ENCODE data around the gene NACC2.

The NACC2 gene

DNA sequence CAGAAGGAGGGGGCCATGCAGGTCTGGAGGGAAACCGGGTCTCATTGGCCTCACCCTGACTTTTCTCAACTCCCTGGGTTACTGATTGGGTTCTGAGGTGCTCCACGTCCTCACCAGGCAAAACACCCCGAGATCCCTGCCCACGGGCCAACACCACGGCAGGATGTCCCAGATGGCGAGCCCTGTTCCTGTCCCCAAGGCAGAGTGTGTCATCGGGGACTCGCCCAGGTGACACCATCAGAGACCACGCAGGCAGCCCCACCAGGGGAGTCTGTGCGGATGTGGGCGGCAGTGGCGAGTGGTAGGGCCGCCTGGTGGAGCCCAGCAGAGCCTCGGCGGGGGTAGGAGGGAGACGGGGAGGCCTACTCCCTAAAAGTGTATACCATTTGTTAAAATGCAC, 74.9 kb downstream of the NACC2 start:
- ChIA-PET POLR2A (no interaction called here), CTCF (interaction anchor here (0.6 to 1.3 kb wide), 3 partner anchors 32 to 223 kb away, joined by 3 read pairs; no protein-coding TSS in a partner anchor)

DNA sequence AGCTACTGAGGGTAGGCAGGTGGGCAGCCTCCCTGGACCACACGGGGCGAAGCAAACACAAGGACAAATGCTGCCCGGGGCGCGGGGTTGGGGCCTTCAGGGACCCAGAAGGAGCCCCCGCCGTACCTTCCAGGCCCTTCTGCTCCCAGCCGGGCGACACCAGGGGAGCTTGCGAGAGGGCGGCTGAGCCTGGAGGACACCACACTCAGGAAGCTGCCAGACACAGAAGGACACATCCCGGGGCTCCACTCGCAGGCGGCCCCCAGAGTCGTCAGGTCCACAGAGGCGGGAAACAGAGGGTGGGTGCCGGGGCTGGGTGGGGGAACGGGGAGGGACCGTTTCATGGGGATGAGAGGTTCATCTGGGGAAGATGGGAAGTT, 75.4 kb downstream of the NACC2 start:
- POLR2A ChIA-PET = no interaction called here
- peaks cover 0 to 22% of the 10 kb centered on the region in 2 experiments; a peak in 1 of 3 replicates for H3K36me3 ChIP-seq (ENCODE audit: control insufficient read depth in 2 of 2, insufficient read depth in 1 of 2, low read length in 2 of 2)
- CTCF ChIA-PET = no interaction called here

More for the DNA sequence above, 74.9 kb downstream of the NACC2 start:
- Histone ChIP-seq H3K4me1 (ENCODE audit: control insufficient read depth, insufficient read depth, low read length) (no peaks in the 10 kb centered on the region), H3K27ac (ENCODE audit: extremely low read depth, low read depth, low read length) (no peak overlapping the region), H3K36me3 (ENCODE audit: control insufficient read depth in 2 of 2, insufficient read depth in 1 of 2, low read length in 2 of 2) (peaks cover 0 to 24% of the 10 kb centered on the region in 2 experiments; a peak in 1 of 3 replicates), H3K9me3 (ENCODE audit: control insufficient read depth, insufficient read depth, low read depth, low read length) (no peaks in the 10 kb centered on the region), H3K4me3 (ENCODE audit: low read depth, low read length) (no peak overlapping the region)
- no peak for TF ChIP-seq ZNF146 (tag by site-specific recombination; IDR thresholded peaks at IDR 0.05)

DNA sequence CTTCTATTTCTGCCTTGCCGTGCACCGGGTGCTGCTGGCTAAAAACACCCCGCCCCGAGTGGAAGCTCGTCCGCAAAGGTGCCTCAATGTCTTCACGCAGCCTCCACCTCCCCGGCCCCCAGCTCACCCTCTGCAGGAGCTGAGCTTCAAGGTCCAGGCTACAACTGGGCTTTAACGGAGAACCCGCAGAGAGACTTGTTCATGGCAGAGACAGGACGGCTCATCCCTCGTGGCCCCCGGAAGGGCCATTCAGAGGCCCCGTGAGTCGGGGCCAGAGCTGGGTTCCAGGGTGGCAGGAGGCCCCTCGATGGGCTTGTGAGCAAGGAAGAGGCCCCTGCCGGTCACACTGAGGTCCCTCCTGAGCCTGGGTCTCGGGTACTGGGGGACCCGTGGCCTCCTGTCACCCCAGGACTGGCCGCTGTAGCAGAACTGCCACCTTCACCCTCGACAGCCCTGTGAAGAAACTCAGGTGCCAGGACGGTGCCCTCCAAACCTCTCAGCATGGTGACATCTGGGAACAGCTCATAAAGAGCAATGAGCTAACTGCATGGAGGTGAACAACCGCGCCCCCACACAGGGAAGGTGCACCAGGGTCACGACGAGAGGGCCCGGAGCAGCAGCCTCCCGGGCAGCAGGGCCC, 75.9 kb downstream of the NACC2 start:
- Histone ChIP-seq H3K36me3 (ENCODE audit: control insufficient read depth in 2 of 2, insufficient read depth in 1 of 2, low read length in 2 of 2) (peaks cover 0 to 24% of the 10 kb centered on the region in 2 experiments; a peak in 1 of 3 replicates), H3K4me3 (ENCODE audit: low read depth, low read length) (no peak overlapping the region), H3K9me3 (ENCODE audit: control insufficient read depth, insufficient read depth, low read depth, low read length) (no peaks in the 10 kb centered on the region), H3K4me1 (ENCODE audit: control insufficient read depth, insufficient read depth, low read length) (no peaks in the 10 kb centered on the region), H3K27ac (ENCODE audit: extremely low read depth, low read depth, low read length) (no peak overlapping the region)
- ChIA-PET POLR2A (no interaction called here), CTCF (no interaction called here)
- no peak for TF ChIP-seq ZNF266 (tag by site-specific recombination; IDR thresholded peaks at IDR 0.05; ENCODE audit: low read depth)
- TF ChIP-seq ZNF571 (tag by site-specific recombination; IDR thresholded peaks at IDR 0.05) = no peak
- TF ChIP-seq SP7 (tag by site-specific recombination; IDR thresholded peaks at IDR 0.05) = no peak
- no peak for TF ChIP-seq ZNF114 (tag by site-specific recombination; IDR thresholded peaks at IDR 0.05)
- no peak for TF ChIP-seq ZNF549 (tag by site-specific recombination; IDR thresholded peaks at IDR 0.05)
- no peak for TF ChIP-seq ZNF529 (tag by site-specific recombination; IDR thresholded peaks at IDR 0.05; ENCODE audit: insufficient replicate concordance)
- TF ChIP-seq ZNF548 (tag by site-specific recombination; IDR thresholded peaks at IDR 0.05) = no peak
- TF ChIP-seq ZFP41 (tag by site-specific recombination; IDR thresholded peaks at IDR 0.05; ENCODE audit: borderline replicate concordance) = no peak
- no peak for TF ChIP-seq ZNF626 (tag by site-specific recombination; IDR thresholded peaks at IDR 0.05)
- no peak for TF ChIP-seq ZNF670 (tag by site-specific recombination; IDR thresholded peaks at IDR 0.05; ENCODE audit: low read depth)
- TF ChIP-seq ZEB2 (tag by site-specific recombination; IDR thresholded peaks at IDR 0.05) = no peak
- TF ChIP-seq, protein P1, sequence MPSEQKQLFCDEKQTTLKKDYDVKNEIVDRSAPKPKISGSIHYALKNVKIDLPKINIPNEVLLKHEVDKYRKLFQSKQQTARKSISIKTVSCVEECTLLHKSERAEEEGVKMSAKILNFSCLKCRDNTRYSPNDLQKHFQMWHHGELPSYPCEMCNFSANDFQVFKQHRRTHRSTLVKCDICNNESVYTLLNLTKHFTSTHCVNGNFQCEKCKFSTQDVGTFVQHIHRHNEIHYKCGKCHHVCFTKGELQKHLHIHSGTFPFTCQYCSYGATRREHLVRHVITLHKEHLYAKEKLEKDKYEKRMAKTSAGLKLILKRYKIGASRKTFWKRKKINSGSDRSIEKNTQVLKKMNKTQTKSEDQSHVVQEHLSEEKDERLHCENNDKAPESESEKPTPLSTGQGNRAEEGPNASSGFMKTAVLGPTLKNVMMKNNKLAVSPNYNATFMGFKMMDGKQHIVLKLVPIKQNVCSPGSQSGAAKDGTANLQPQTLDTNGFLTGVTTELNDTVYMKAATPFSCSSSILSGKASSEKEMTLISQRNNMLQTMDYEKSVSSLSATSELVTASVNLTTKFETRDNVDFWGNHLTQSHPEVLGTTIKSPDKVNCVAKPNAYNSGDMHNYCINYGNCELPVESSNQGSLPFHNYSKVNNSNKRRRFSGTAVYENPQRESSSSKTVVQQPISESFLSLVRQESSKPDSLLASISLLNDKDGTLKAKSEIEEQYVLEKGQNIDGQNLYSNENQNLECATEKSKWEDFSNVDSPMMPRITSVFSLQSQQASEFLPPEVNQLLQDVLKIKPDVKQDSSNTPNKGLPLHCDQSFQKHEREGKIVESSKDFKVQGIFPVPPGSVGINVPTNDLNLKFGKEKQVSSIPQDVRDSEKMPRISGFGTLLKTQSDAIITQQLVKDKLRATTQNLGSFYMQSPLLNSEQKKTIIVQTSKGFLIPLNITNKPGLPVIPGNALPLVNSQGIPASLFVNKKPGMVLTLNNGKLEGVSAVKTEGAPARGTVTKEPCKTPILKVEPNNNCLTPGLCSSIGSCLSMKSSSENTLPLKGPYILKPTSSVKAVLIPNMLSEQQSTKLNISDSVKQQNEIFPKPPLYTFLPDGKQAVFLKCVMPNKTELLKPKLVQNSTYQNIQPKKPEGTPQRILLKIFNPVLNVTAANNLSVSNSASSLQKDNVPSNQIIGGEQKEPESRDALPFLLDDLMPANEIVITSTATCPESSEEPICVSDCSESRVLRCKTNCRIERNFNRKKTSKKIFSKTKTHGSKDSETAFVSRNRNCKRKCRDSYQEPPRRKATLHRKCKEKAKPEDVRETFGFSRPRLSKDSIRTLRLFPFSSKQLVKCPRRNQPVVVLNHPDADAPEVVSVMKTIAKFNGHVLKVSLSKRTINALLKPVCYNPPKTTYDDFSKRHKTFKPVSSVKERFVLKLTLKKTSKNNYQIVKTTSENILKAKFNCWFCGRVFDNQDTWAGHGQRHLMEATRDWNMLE (tag by site-specific recombination; conservative IDR thresholded peaks at IDR 0.05; ENCODE audit: low read depth) = no peak
- TF ChIP-seq PRDM1 (tag by site-specific recombination; IDR thresholded peaks at IDR 0.05) = no peak
- TF ChIP-seq ZNF341 (tag by site-specific recombination; IDR thresholded peaks at IDR 0.05; ENCODE audit: low read depth) = no peak

More for the DNA sequence above, 75.4 kb downstream of the NACC2 start:
- Histone ChIP-seq H3K4me1 (ENCODE audit: control insufficient read depth, insufficient read depth, low read length) (no peaks in the 10 kb centered on the region), H3K9me3 (ENCODE audit: control insufficient read depth, insufficient read depth, low read depth, low read length) (no peaks in the 10 kb centered on the region), H3K4me3 (ENCODE audit: low read depth, low read length) (no peak overlapping the region), H3K27ac (ENCODE audit: extremely low read depth, low read depth, low read length) (no peak overlapping the region)
- 0 out of 2 replicates have a peak, but pooled peaks have one; percentile 16 for TF ChIP-seq ZIC2 (tag by site-specific recombination; IDR thresholded peaks at IDR 0.05)
- TF ChIP-seq ZNF48 (tag by site-specific recombination; IDR thresholded peaks at IDR 0.05) = no peak
- no peak for TF ChIP-seq ZFP69B (tag by site-specific recombination; IDR thresholded peaks at IDR 0.05)
- TF ChIP-seq, protein P2, sequence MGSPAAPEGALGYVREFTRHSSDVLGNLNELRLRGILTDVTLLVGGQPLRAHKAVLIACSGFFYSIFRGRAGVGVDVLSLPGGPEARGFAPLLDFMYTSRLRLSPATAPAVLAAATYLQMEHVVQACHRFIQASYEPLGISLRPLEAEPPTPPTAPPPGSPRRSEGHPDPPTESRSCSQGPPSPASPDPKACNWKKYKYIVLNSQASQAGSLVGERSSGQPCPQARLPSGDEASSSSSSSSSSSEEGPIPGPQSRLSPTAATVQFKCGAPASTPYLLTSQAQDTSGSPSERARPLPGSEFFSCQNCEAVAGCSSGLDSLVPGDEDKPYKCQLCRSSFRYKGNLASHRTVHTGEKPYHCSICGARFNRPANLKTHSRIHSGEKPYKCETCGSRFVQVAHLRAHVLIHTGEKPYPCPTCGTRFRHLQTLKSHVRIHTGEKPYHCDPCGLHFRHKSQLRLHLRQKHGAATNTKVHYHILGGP (tag by site-specific recombination; IDR thresholded peaks at IDR 0.05) = no peak
- no peak for TF ChIP-seq KLF8 (tag by site-specific recombination; IDR thresholded peaks at IDR 0.05)
- TF ChIP-seq, protein P3, sequence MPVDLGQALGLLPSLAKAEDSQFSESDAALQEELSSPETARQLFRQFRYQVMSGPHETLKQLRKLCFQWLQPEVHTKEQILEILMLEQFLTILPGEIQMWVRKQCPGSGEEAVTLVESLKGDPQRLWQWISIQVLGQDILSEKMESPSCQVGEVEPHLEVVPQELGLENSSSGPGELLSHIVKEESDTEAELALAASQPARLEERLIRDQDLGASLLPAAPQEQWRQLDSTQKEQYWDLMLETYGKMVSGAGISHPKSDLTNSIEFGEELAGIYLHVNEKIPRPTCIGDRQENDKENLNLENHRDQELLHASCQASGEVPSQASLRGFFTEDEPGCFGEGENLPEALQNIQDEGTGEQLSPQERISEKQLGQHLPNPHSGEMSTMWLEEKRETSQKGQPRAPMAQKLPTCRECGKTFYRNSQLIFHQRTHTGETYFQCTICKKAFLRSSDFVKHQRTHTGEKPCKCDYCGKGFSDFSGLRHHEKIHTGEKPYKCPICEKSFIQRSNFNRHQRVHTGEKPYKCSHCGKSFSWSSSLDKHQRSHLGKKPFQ (tag by site-specific recombination; IDR thresholded peaks at IDR 0.05) = no peak

Data from HEK293 (cell line).